ENCODE data around the gene BCAS4.
A peak's percentile ranks its signal among the peaks of the same experiment; 100 is the strongest.

BCAS4 gene

GRCh38 chr20:50828363-50829136, 33.7 kb downstream of the BCAS4 start:
- DNase-seq = no peak

DNA sequence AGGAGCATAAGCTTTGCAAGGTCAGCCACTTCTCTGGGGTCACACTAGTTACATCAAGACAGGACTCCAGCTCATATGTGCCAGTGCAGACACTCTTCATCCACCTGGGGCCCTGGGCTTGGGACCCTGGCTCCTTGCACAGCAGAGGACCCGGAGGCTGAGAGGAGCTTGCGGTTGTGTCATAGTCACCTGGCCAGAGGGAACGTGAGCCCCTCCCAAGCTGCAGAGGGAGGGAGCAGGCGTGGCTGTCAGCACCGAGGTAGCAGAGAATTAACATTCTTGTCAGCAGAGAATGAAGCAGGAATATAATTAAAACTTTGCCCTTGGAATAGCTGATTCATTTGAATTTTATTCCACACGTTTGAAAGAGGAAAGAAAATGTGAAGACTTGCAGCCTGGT, 36.8 kb downstream of the BCAS4 start:
- DNase-seq = no peak

DNA sequence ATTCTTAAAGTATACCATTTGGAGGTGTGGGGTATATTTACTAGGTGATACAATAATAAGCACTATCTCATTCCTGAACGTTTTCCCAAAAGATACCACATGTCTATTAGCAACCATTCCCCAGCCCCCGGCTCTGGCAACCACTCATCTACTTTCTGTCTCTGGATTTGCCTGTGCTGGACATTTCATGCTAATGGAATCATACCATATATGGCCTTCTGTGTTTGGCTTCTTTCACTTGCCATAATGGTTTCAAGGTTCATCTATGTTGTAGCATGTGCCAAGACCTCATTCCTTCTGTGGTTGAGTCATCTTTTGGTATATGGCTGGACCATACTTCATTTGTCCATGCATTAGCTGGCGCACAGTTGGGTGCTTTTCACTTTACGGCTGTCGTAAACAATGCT, 39.7 kb downstream of the BCAS4 start:
- DNase-seq = no peak

DNA sequence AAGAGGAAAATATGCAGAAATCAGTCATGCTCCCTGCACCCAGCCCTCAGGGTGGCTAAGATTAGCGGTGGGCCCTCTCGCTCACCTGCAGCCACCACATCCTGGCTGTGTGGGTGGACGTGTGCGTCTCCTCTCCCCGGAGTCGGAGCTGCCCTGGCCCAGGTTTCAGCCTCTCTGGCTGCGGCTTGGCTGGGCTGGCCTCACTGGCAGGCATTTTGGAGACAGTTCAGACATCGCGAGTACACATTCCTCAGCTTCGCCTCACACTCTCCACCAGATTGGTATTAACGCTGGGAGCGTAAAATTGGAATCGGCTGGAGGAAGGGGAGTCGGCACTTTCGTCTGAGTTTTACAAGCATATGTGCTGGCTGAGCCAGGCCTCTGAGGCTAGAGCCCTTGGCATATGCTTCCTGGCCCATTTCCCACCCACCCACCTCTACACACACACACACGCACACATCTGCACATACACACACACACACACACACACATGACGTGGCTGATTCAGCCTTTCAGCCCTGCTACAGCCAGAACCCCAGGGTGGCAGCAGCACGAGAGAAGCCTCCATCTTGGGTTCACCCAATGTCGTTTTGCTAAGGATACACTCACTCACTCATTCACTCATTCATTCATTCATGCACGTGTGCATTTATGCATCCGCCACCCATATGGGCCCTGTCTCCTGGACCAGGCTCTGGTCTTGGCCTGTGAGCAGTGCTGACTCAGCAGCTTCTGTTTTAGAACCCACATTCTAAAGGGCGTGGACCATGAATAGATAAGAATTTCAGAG, 42.9 kb downstream of the BCAS4 start:
- no peak for DNase-seq

DNA sequence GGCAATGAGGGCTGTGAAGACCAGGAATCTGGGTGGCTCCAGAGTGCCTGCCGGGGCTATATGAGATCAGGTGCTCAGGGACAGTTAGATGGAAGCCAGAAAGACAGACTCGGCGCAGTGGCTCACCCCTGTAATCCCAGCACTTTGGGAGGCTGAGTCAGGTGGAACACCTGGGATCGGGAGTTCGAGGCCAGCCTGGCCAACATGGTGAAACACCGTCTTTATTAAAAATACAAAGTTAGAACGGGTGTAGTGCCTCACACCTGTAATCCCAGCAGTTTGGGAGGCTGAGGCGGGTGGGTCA, 43.4 kb downstream of the BCAS4 start:
- DNase-seq = no peak

DNA sequence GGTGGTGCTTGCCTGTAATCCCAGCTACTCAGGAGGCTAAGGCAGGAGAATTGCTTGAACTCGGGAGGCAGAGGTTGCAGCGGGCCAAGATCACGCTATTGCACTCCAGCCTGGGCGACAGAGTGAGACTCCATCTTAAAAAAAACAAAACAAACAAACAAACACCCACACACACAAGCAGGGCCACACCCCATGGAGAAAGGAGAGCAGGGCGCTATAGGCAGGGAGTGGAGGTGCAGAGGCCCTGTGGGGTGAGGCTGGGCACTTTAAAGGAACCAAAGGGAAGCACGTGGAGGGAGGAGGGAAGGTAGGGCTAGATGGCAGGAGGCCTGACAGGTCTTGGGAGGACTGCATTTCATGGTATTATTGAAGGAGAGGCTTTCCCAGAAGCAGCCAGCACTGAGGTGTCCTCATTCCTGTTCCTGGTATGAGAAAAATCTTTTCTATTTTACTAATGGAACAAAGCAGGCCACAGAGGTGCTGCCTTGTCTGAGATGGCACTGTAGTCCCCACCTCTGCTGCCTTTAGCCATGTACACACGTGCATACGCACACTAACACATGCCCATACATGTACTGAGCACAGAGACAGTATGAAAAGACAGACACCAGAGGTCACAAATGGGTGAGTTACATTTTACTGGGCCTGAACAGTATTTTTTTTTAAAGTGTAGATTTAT, 44.0 kb downstream of the BCAS4 start:
- no peak for DNase-seq

GRCh38 chr20:50842821-50843220, 48.0 kb downstream of the BCAS4 start:
- DNase-seq = no peak

GRCh38 chr20:50843331-50844276, 48.7 kb downstream of the BCAS4 start:
- no peak for DNase-seq

- peak; percentile 6 for DNase-seq
Measured at GRCh38 chr20:50844430-50845100, 49.7 kb downstream of the BCAS4 start.

- DNase-seq = no peak
Measured at GRCh38 chr20:50845566-50846215, 50.8 kb downstream of the BCAS4 start.

- no peak for DNase-seq
Measured at GRCh38 chr20:50848341-50848808, 53.5 kb downstream of the BCAS4 start.

DNA sequence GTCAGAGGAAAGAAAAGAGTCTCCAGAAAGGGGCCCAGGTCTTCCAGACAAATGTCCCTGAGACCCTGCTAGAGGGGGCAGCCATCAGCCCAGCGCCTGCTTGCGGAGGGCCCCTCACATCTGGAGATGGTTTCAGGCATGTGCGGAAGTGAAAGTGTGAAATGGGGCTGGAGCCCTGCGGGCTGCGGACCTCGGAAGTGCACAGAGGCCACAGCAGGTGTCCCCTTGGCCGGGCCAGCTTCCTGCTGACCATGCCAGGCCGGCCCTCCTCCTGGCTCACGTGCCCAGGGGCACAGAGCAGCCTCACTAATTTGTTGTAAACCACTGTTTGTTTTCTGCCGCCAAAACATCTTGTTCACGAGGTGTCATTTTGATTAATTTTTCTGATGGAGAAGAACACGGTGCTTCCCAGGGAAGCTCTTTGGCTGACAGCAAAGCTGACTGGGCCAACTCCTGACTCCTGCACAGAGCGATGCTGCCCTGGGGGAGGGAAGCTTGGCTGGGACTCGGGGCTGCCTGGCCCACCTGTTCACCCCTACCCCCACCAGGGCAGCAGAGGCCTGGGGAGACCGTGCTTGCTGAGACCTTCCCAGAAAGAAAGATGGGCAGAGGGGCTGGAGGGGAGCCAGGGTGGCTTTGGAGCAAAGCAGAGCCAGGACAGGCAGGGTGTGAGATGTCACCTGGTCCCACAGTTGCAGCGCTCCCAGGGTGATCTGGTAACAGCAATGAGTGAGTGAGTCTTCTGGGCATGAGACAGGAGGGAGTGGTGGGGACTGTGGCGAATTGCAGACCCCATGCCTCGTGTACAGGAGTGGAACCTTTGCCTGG, 54.2 kb downstream of the BCAS4 start:
- DNase-seq = no peak

- no peak for DNase-seq
Measured at GRCh38 chr20:50850721-50851286, 55.9 kb downstream of the BCAS4 start.

DNA sequence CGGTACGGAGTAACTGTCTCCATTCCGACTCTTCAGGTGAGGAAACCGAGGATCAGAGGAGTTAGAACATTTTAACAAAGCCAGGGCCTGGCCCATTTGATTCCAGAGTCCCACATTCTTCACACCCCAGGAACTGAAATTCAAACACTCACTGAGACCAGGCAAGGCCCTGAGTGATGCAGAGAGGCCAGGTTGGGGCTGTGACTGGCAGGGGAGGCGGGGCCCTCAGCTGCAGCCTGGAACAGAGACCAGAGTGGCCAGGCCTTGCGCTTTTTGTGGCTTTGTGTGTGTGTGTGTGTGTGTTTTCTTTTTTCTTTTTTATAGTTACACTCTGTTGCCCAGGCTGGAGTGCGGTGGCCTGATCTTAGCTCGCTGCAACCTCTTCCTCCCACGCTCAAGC, 57.2 kb downstream of the BCAS4 start:
- DNase-seq = no peak

GRCh38 chr20:50854506-50855249, 59.8 kb downstream of the BCAS4 start:
- no peak for DNase-seq

- DNase-seq = no peak
Measured at GRCh38 chr20:50855498-50856474, 60.9 kb downstream of the BCAS4 start.

DNA sequence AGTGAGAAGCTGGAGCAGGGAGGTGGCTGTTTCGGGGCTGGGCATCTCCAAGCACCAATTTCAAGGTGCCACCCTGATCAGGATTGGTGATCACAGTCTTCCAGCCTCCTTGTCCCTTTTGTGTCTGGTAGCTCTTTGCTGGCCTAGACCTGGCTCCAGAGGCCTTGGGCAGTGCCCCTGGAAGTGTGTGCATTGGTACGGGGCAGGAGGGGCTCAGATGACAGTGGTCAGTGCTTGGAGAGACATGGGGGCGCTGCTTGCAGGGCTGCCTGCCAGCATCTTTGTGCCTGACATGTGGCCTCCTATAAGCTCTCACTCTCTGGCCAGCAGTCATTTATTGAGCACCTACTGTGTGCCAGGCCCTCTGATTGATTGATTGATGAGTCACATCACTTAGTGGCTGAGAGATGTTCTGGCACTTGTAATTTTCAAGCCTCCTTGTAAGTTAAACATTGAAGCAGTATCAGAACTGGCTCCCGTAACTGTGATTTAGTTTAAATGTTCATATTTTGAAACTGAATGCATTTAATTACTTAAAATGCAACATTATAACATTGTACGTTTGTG, 61.7 kb downstream of the BCAS4 start:
- DNase-seq = no peak

DNA sequence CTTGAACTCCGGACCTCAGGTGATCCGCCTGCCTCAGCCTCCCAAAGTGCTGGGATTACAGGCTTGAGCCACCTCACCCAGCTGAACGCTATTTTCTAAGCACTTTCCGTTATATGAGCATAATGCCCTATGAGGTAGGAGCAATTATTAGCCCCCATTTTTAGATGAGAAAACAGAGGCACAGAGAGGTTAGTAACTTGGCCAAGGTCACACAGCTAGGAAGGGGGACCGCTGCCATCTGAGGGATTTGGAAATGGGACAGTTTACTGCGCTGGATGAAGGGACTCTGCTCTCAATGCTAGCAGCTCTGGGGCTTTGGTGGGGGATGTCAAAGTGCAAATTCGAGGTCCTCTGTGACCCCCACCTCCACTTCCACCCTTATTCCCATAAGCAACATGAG, 62.5 kb downstream of the BCAS4 start:
- DNase-seq = no peak
